Smooth muscle cell of the brain vasculature (primary cell): ENCODE measurements around the gene MTG1.
"Not testable (repeated sequence)": the region's sequence is repeated elsewhere in the genome, so short reads cannot be mapped to it uniquely, and the experiment has no call there.

Experiments used
- DNase-seq: peaks from one replicate; pipeline ENCODE4 v3.0.0-alpha.2; 2012; ENCODE audit warnings: low read depth, low spot score

Gene MTG1

DNA sequence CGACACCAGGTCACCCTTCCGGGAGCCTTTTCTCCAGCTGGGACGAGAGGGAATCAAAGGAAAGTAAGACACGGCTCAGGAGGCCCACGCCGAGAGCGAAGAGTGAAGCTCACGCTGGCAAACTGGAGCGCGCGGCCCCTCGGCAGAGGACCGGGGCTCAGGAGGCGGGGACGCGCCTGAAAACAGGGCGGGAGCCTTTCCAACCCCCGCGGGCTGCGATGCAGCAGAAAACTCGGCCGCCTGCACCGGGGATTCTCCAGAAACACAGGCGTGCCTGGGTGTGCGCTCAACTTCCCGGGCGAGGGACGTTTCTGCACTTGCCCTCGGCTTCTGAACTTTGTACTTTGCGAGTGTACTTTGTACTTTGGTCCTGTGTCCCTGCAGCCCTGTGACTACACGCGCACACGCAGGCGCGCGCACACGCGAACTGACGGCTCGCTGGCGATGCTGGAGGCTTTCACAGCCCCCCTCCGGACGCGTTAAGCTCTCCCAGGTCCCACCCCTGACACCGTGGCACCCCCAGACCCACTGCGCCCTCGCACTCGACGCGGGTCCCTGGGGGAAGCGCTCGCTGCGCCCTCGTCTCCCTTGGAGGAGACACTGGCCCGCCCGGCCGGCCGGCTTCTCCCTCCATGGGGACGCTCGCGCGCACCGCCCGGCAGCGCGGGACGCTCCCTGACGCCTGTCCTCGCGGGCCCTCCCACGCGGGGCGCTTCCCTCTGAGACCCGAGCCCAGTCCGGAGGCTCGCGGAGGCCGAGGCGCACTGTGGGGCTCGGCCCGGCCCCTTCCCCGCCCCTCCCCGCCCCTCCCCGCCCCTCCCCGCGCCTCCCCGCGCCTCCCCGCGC lies 15.5 kb upstream of the MTG1 start:
- no peak for DNase-seq

DNA sequence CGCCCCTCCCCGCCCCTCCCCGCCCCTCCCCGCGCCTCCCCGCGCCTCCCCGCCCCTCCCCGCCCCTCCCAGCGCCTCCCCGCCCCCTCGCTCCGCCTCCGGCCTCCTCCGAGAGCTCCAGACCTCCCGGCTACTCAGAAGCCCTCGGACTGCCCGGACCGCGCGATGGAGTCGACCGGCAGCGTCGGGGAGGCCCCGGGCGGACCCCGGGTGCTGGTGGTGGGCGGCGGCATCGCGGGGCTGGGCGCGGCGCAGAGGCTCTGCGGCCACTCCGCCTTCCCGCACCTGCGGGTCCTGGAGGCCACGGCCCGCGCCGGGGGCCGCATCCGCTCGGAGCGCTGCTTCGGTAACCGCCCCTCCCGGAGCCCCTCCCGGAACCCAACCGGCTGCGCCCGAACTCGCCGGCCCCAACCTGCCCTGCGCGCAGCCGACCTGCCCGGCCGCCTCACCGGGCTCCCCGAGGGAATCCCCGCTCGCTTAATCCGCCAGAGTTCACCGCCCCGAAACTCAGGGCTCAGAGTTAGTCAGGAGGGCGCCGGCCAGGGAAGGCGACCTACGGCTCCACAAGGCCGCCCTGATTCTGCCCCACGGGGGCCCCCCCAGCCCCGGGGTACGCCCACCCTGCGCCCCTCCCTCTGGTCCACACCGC lies 14.7 kb upstream of the MTG1 start, which contains the start of gene PAOX:
Gene PAOX (plus strand): TSS at position 111 of the 649 bp plus-strand sequence. CDS start 55 bp downstream, at position 166.
- DNase-seq: no peak

DNA sequence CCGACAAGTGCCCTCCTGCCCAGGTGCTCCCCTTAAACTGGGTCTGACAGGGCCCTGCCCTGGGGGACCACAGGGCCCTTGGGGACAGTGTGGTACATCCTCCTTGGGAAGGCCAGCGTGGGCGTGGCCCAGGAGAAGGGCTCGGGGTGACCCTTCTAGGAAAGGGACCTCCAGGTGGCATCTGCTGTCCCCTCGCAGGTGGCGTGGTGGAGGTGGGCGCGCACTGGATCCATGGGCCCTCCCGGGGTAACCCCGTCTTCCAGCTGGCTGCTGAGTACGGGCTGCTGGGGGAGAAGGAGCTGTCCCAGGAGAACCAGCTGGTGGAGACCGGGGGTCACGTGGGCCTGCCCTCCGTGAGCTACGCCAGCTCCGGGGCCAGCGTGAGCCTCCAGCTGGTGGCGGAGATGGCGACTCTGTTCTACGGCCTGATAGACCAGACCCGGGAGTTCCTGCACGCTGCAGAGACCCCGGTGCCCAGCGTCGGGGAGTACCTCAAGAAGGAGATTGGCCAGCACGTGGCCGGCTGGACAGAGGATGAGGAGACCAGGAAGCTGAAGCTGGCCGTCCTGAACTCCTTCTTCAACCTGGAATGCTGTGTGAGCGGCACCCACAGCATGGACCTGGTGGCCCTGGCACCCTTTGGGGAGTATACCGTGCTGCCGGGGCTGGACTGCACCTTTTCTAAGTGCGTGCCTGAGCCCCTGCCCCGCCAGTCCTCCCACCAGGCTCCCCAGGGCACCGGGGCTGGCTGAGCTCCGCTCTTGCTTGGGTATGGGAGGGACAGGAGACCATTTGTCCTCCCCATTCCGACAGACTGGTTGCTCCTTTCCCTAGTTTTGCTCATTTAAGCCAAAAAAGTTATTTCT lies 13.9 kb upstream of the MTG1 start:
- DNase-seq: no peak

DNA sequence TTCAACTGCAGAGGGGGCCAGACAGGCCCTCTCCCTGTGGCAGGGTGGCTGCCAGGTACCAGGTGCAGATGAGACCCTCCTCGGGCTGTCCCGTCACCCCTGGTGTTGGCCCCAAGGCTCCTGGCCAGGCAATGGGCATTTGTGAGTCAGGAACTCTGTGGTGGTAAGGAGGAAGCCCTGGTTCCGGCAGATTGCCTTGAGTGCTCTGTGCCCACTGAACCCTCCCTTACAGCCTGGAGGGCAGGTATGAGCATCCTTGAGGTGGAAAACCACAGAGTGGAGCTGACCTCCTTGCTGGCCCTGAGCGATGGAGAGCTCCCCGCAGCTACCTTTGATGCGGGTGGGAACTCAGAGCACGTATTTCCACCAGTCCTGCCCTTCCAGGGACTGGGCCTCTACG lies 12.9 kb upstream of the MTG1 start:
- no peak for DNase-seq

DNA sequence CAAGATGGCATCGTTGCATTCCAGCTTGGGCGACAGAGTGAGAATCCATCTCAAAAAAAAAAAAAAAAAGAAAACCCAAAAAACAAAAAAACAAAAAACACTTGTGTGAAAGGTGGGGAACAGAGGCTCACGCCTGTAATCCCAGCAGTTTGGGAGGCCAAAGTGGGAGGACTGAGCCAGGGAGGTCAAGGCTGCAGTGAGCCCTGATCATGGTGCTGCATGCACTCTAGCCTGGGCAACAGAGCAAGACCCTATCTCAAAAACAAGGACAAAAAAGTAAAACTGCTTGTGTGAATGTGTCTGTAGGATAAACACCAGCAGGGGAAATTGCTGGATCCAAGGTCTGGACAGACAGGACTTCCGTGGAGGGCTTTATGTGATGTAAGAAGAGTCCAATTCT lies 10.4 kb upstream of the MTG1 start:
- DNase-seq: no peak

DNA sequence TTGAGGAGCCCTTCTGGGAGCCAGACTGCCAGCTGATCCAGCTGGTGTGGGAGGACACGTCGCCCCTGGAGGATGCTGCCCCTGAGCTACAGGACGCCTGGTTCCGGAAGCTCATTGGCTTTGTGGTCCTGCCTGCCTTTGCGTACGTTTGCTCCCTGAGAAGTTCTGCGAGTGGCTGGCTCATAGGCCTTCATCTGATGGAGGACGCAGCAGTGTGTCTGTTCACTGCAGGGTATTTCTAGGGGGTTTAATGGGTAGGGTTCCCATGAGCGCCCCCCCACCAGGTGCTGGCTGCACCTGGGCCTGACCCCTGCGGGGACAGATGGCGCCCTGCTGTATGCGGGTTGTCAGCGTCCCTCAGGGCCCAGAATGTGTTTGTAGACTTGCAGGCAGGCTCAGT lies 9.9 kb upstream of the MTG1 start:
- no peak for DNase-seq

DNA sequence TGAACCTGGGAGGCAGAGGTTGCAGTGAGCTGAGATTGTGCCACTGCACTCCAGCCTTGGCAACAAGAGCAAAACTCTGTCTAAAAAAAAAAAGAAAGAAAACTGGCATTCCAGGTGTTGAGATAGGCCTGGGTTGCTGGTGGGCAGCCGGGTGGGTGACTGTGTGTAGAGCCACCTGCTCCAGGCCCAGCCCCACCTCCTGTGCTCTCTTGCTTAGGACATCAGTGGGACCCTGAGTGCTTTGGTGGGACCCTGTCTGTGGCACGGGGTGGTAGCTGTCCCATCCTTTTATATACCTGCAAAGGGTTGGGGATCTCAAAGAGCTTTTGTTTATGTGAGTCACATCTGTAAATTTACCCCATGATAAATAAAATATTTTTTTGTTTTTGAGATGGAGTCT lies 8.7 kb upstream of the MTG1 start:
- no peak for DNase-seq

DNA sequence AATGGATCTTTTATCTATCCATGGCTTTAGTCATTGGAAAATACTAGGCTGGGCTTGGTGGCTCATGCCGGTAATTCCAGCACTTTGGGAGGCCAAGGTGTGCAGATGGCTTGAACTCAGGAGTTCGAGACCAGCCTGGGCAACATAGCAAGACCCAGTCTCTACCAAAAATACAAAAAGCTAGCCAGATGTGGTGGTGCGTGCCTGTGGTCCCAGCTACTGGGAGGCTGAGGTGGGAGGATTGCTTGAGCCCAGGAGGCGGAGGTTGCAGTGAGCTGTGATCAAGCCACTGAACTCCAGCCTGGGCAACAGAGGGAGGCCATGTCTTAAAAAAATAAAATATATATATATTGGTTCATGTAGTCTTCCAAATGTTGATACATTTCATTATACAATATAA lies 7.0 kb upstream of the MTG1 start:
- DNase-seq: not testable (repeated sequence)

DNA sequence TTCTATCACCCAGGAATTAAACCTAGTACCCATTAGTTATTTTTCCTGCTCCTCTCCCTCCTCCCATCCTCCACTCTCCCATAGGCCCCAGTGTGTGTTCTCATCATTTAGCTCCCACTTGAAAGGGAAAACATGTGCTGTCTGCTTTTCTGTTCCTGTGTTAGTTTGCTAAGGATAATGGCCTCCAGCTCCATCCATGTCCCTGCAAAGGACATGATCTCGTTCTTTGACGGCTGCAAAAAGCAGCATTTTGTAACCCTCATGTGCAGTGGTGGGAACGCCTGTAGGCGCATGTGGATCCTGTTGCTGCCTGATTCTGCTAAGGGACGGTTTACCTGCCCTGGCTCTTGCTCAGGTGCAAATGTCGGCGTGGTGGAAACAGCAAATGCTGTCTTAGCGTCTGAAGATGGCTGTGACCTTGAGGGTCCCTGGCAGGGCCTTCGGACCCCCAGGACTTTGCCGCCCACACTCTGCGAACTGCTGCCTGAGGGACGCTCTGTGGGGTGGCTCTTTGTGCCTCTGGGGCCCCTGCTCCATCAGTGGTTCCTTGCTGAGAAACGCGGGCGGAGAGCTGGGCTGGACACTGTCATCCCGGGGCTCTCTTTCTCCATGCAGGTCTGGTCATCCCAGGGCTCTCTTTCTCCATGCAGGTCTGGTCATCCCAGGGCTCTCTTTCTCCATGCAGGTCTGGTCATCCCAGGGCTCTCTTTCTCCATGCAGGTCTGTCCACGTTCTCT lies 5.6 kb upstream of the MTG1 start:
- DNase-seq: no peak

DNA sequence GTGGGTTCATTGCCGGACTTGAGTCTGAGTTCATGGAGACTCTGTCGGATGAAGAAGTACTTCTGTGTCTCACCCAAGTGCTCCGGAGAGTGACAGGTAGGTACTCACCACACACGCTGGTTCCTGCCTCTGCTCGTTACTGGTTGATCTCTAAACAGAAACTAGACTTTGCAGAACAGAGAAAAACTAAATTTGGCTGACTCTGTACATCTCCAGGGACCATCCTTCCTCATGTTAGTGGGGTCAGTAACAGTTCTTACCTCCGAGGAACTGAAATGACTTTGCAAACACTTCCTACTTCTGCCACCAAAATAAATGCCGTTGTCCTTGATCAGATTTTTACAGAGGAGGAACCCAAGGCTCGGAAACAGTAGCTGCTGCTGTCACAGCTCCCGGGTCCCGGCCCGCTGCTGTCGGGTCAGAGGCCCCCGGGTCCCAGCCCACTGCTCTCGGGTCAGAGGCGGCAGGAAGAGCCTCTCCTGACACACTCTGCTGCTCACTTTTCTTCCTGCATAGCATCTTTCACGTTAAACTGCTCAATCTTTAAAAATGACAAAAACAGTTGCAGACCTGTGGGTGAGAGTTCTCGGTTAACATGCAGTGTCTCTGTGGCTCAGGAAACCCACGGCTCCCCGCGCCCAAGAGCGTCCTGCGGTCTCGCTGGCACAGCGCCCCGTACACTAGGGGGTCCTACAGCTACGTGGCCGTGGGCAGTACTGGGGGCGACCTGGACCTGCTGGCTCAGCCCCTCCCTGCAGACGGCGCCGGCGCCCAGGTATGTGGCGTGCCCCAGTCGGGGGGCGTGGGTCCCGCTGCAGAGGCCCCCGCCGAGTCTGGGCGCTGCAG lies 4.8 kb upstream of the MTG1 start:
- no peak for DNase-seq

DNA sequence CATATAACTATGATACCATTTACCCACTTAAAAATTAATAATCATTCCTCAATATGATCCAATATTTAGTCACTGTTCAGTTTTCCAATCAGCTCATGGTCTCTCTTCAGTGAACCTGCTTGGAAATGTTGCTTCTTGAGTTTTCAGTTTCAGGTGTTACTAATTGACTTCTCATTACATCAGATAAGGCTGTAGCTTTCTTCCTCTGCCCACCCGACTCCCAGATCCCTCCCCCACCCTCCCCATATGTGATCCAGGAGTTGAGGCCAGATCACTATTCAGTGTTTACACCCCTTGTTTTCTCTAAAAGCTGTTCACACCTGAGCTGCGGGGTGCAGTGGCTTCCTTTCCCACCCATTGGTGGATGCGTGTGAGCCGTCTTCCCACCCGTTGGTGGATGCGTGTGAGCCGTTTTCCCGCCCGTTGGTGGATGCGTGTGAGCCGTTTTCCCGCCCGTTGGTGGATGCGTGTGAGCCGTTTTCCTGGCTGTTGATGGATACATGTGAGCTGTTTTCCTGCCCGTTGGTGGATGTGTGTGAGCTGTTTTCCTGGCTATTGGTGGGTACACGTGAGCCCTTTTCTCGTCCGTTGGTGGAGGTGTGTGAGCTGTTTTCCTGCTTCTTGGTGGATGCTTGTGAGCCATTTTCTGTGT lies 3.2 kb upstream of the MTG1 start:
- no peak for DNase-seq

DNA sequence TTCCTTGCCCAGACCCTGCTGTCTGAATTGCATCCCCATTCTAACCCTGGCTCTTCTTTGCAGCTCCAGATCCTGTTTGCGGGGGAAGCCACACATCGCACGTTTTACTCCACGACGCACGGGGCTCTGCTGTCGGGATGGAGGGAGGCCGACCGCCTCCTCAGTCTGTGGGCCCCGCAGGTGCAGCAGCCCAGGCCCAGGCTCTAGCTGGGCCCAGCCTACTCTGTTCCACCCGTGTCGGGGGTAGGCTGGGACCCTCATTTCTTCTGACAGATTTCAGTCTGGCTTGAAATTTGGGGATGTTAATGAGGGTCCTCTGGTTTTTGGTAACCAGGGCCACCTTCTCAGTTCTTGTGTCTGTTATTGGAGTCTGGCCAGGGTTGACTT lies 2.7 kb upstream of the MTG1 start:
- no peak for DNase-seq

DNA sequence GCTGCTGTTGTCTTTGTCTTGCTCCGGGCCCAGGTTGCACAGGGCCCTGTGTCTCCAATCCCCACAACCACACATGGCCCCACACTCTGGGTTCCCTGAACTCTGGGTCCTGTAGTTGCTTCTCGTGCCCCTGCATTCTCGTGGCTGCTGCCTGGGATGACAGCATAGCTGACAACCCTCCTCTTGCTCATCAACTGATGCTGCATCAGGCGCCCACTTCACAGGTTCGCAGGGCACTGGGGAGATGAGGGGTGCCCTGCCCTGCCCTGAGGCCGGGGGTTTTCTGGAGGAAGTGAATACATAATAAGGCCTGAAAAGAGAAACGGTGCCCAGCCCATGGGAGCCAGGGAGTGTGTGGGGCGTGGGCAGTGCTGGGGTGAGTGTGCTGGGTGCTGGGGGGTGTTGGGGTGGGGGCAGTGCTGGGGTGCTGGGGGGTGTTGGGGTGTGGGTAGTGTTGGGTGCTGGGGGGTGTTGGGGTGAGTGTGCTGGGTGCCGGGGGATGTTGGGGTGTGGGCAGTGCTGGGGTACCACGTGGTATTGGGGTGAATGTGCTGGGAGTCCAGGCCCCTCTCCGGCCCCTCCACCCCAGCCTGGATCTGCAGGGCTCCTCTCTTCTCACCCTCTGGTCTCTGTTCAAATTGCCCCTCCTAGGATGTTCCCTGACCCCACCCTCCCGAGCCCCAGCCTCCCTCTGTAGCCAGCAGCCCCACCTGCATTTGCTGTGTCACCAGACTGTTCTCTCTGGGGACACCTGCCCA lies 2.0 kb upstream of the MTG1 start:
- DNase-seq: no peak

DNA sequence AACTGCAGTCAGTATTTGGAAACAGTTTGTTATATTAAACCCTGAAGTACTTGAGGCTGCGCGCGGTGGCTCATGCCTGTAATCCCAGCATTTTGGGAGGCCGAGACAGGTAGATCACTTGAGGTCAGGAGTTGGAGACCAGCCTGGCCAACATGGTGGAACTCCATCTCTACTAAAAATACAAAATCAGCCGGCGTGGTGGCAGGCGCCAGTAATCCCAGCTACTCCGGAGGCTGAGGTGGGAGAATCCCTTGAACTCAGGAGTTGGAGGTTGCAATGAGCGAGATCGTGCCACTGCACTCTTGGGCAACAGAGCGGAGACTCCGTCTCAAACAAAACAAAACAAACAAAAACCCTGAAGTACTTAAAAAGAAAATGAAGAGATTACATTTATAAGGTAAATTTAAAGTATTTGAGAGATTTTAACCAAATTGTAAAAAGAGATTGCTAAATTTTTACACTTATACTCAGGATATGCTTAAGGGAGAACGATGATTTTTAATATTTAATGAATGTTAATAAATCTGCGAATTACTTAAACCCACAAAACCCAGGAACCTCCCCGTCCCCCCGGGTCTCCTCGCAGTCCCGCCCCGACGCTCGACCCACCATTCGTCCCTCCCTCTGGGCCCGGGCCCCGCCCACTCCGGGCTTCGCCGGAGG lies 425 bp upstream of the MTG1 start:
- DNase-seq: no peak

DNA sequence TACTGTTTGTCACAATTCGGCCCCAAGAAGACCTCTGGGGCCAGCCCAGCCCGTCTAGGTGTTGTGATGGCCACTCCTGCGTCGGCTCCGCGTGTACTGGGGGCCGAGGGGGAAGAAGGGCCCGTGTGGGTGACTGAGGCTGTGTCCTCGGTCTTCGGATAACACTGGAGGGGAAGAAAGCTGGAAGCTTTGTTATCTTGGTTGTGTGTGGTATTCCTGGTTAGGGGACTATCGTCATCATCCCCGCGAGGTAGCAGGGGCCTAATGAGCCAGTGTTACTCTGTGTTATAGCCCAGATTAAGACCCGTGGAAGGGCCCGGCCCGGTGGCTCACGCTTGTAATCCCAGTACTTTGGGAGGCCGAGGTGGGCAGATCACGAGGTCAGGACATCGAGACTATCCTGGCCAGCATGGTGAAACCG lies 854 bp downstream of the MTG1 start:
- DNase-seq: no peak

DNA sequence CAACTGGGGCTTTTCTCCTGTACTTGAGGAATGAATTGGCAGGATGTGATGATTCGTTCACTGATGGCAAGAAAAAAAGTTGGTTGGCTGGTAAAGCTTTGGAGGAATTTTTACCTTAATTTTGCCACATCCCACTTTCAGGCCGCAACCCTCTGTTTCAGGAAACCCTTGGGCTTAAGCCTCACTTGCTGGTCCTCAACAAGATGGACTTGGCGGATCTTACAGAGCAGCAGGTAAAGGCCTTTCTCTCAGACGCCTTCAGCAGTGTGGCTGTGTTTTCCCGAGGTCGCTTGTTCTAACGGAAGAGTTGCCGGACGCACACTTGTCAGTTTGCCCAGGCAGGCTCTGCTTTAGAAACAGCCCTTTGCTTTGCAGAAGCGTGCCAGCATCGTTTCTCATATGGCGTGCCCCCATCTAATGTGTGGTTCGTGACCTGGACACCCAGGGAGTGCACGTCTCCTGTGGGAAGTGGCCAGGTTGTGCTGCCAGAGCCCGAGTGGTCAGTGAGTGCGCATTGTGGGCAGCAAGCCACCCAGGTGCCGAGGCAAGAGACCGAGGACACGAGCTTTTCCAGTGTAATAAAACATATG lies 2.2 kb downstream of the MTG1 start:
- DNase-seq: no peak

DNA sequence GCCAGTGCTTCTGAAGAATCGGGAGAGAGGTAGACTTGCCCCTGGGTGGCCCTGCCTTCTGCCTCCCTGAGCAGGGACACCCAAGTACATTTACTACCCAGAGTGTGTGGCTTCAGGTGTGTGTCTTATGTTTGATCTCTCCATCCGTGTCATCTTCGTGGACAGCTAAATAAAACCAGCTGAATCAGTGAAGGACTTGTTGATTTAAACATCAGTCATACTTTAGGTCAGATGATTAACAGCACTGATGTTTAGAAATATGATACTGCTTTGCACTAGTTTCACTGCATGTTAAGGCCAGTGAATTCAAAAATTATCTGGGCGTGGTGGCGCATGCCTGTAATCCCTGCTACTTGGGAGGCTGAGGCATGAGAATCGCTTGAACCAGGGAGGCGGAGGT lies 4.0 kb downstream of the MTG1 start:
- no peak for DNase-seq

DNA sequence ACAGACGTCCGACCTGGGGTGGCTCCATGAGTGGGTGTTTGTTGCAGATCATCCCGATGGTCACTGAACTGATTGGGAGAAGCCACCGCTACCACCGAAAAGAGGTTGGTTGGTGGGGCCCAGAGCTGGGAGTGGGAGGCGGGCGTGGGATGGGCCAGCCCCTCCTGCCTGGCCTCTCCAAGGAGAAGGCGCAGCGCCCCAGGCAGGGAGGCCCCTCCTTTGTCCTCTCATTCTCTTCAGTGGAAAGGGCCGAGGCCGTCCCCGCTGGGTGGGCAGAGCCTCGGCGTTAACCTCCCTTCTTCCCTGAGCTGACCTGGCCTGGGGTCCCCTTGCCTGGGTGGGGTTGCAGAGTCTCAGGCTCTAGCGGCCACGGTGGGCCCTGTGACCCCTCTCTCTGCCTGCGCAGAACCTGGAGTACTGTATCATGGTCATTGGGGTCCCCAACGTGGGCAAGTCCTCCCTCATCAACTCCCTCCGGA lies 5.2 kb downstream of the MTG1 start:
- DNase-seq: no peak
